HT-29 (cell line): Measurements from ENCODE around the gene BLNK. TPM values are rescaled to one million over a fixed set of nuclear protein-coding genes. Genes with fewer than 3 reads are reported as not detected.
"Not testable (repeated sequence)": the region's sequence is repeated elsewhere in the genome, so short reads cannot be mapped to it uniquely, and the experiment has no call there.

ENCODE experiments used
- DNase-seq: peaks from one replicate; pipeline ENCODE4 v3.0.0-alpha.2; 2015; ENCODE audit warnings: low spot score
- total RNA-seq: library from RNA; depleted of rRNA; stranded (reverse); fragments of >200 nt; shearing (Covaris generic); gene quantifications from 2 replicates; pipeline ENCODE4 v1.2.3, GENCODE V29; 2014; rRNA removed

The BLNK gene
- total RNA-seq = 0.08 and 0.16 TPM in 2 replicates

- DNase-seq = peak; percentile 70
These were observed at the start of gene BLNK for GRCh38 chr10:96271016-96271815. TSS of gene BLNK (minus strand) at chr10:96271569. CDS start at chr10:96271398, 171 bp downstream.

- no peak for DNase-seq
These were observed 48.5 kb upstream of the BLNK start for GRCh38 chr10:96319754-96320474.

- no peak for DNase-seq
These were observed 45.9 kb upstream of the BLNK start for GRCh38 chr10:96317067-96317833.

- no peak for DNase-seq
These were observed 42.0 kb upstream of the BLNK start for GRCh38 chr10:96313344-96313743.

GRCh38 chr10:96311180-96311715 is 39.9 kb upstream of the BLNK start:
- no peak for DNase-seq

GRCh38 chr10:96310321-96310669 is 38.9 kb upstream of the BLNK start:
- no peak for DNase-seq

GRCh38 chr10:96309628-96310320 is 38.4 kb upstream of the BLNK start:
- no peak for DNase-seq

GRCh38 chr10:96308854-96309253 is 37.5 kb upstream of the BLNK start:
- DNase-seq = not testable (repeated sequence)

- no peak for DNase-seq
These were observed 35.1 kb upstream of the BLNK start for GRCh38 chr10:96306516-96306915.

- no peak for DNase-seq
These were observed 33.6 kb upstream of the BLNK start for GRCh38 chr10:96305019-96305418.

GRCh38 chr10:96304230-96304629 is 32.9 kb upstream of the BLNK start, which contains the start of gene DNTT:
TSS of gene DNTT (plus strand) at chr10:96304434. CDS start at chr10:96304498, 64 bp downstream.
- DNase-seq = no peak

- no peak for DNase-seq
These were observed 30.2 kb upstream of the BLNK start for GRCh38 chr10:96301616-96302015.

GRCh38 chr10:96299383-96299782 is 28.0 kb upstream of the BLNK start:
- DNase-seq = no peak

GRCh38 chr10:96298362-96298761 is 27.0 kb upstream of the BLNK start:
- DNase-seq = no peak

- no peak for DNase-seq
These were observed 26.1 kb upstream of the BLNK start for GRCh38 chr10:96297486-96297885.

- DNase-seq = no peak
These were observed 24.1 kb upstream of the BLNK start for GRCh38 chr10:96295475-96295874.

GRCh38 chr10:96292971-96293920 is 21.9 kb upstream of the BLNK start:
- peak; percentile 70 for DNase-seq

- DNase-seq = no peak
These were observed 19.2 kb upstream of the BLNK start for GRCh38 chr10:96290368-96291133.

- no peak for DNase-seq
These were observed 18.0 kb upstream of the BLNK start for GRCh38 chr10:96289218-96289910.
